ENCODE measurements around the gene PRKCH. TPM values are rescaled to one million over a fixed set of nuclear protein-coding genes. Genes with fewer than 3 reads are reported as not detected.

The PRKCH gene
- total and polyA plus RNA-seq, 2 of the 13 experiments (the other 11 are each of a cell fraction or from before 2014, with no cell fraction given), result 0.48 to 1.3 TPM

GRCh38 chr14:61553730-61554641 lies 232.6 kb downstream of the PRKCH start (continued):
- TF ChIP-seq MXD3 (CRISPR knock-in tag; IDR thresholded peaks at IDR 0.05) (no peak), ZNF121 (CRISPR knock-in tag; IDR thresholded peaks at IDR 0.05) (no peak), XBP1 (CRISPR knock-in tag; IDR thresholded peaks at IDR 0.05) (no peak), ARID5B (CRISPR knock-in tag; IDR thresholded peaks at IDR 0.05) (peak; percentile 97; the same call in 1 of the 2 replicates), ATF4 (CRISPR knock-in tag; IDR thresholded peaks at IDR 0.05) (peak in 1 of 2 experiments; percentile 98; a peak in 2 of 4 replicates), ZNF430 (CRISPR knock-in tag; IDR thresholded peaks at IDR 0.05) (no peak; the same call in 1 of the 2 replicates), KDM6A (CRISPR knock-in tag; IDR thresholded peaks at IDR 0.05; ENCODE audit: low read depth) (0 out of 2 replicates have a peak, but pooled peaks have one; percentile 63), ZBTB21 (CRISPR knock-in tag; IDR thresholded peaks at IDR 0.05) (peak; percentile 57; the same call in 1 of the 2 replicates), NFIC (IDR thresholded peaks at IDR 0.05; ENCODE audit: low read length) (peak; percentile 93), ZNF629 (CRISPR knock-in tag; conservative IDR thresholded peaks at IDR 0.05) (no peak; the same call in 1 of the 2 replicates), ZNF780A (CRISPR knock-in tag; IDR thresholded peaks at IDR 0.05) (no peak), YY1 (IDR thresholded peaks at IDR 0.05; ENCODE audit: insufficient read depth, insufficient replicate concordance, low read depth, low read length) (no peak), ZNF776 (CRISPR knock-in tag; IDR thresholded peaks at IDR 0.05) (no peak), HNF1B (CRISPR knock-in tag; IDR thresholded peaks at IDR 0.05) (0 out of 2 replicates have a peak, but pooled peaks have one; percentile 54), ZNF143 (CRISPR knock-in tag; IDR thresholded peaks at IDR 0.05) (no peak), ZNF296 (CRISPR knock-in tag; conservative IDR thresholded peaks at IDR 0.05) (0 out of 2 replicates have a peak, but pooled peaks have one; percentile 45), ESRRA (CRISPR knock-in tag; IDR thresholded peaks at IDR 0.05; ENCODE audit: low read depth) (no peak), TCF12 (IDR thresholded peaks at IDR 0.05) (no peak), TCF12 (CRISPR knock-in tag; IDR thresholded peaks at IDR 0.05) (no peak), ZNF777 (CRISPR knock-in tag; IDR thresholded peaks at IDR 0.05) (no peak; the same call in 1 of the 2 replicates), ZNF607 (CRISPR knock-in tag; IDR thresholded peaks at IDR 0.05; ENCODE audit: borderline replicate concordance) (no peak), KDM1A (CRISPR knock-in tag; IDR thresholded peaks at IDR 0.05) (no peak), ZNF570 (CRISPR knock-in tag; IDR thresholded peaks at IDR 0.05; ENCODE audit: borderline replicate concordance) (no peak)
